ENCODE measurements around the gene ITGB4.

ITGB4 gene

DNA sequence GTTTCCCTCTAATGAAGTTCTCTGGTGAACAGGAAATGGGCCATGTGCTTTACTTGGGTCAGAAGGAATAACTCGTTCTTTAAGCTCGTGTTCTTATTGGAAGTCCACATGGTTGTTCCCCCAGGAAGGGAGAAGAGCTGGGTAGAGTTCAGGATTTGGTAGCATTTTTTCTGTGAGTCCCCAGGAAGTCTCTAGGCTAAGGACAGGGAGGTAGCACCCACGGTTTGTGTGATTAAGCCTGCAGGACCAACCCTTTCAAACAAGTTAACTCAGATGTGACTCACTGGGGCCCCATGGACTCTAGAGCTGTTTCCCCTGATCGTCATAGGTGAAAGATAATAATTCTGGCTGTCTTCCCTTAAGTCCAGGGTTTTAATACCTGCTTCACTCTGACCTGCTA lies 37.7 kb upstream of the ITGB4 start:
- TF ChIP-seq, protein P1, sequence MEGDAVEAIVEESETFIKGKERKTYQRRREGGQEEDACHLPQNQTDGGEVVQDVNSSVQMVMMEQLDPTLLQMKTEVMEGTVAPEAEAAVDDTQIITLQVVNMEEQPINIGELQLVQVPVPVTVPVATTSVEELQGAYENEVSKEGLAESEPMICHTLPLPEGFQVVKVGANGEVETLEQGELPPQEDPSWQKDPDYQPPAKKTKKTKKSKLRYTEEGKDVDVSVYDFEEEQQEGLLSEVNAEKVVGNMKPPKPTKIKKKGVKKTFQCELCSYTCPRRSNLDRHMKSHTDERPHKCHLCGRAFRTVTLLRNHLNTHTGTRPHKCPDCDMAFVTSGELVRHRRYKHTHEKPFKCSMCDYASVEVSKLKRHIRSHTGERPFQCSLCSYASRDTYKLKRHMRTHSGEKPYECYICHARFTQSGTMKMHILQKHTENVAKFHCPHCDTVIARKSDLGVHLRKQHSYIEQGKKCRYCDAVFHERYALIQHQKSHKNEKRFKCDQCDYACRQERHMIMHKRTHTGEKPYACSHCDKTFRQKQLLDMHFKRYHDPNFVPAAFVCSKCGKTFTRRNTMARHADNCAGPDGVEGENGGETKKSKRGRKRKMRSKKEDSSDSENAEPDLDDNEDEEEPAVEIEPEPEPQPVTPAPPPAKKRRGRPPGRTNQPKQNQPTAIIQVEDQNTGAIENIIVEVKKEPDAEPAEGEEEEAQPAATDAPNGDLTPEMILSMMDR (conservative IDR thresholded peaks at IDR 0.05; ENCODE audit: low read depth, low read length), result no peak
- peak; percentile 53 for DNase-seq (ENCODE audit: low read depth)
- H3K4me3 ChIP-seq (ENCODE audit: low read length), result no peak overlapping the region

DNA sequence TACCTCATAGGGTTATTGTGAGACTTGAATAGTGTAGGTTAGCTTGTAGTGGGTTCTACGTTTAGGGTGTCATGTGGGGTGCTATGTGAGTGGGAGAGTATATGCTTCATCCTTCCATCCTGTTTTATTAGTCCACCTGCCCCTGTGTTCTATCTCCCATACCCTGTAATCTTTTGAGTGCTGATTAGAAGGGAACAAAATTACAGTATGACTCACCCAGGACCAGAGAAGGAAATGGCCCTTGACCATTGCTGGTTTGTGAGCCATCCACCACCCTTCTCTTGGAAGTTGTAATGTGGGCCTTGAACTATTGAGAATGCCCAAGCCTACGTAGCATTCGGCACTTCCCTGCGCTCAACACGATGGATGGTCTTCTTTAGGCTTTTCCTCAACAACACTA lies 37.0 kb upstream of the ITGB4 start:
- H3K4me3 ChIP-seq (ENCODE audit: low read length), result no peak overlapping the region
- no peak for DNase-seq (ENCODE audit: low read depth)

DNA sequence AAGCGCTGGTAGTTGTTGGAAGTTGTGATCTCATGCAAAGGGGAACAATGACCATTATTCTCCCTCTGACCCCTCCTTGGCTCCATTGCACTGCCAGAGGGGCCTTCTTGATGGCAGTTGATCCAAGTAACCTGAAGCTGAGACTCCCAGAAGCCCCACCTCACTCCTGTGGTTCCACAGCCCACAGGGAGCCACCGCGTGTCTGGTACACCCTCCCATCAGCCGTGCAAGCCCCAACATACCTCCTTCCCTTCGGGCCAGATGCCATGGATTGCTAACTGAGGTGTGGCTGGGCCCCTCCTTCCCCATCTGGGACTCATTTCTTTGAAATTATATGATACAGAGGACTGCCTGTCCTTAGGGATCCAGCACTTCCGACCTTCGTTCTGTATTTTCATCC lies 36.3 kb upstream of the ITGB4 start:
- no peak overlapping the region for H3K4me3 ChIP-seq (ENCODE audit: low read length)
- TF ChIP-seq, protein P1 (conservative IDR thresholded peaks at IDR 0.05; ENCODE audit: low read depth, low read length), result no peak
- DNase-seq (ENCODE audit: low read depth), result peak; percentile 90

More for the DNA sequence above, 37.0 kb upstream of the ITGB4 start:
- TF ChIP-seq, protein P1 (conservative IDR thresholded peaks at IDR 0.05; ENCODE audit: low read depth, low read length), result no peak

DNA sequence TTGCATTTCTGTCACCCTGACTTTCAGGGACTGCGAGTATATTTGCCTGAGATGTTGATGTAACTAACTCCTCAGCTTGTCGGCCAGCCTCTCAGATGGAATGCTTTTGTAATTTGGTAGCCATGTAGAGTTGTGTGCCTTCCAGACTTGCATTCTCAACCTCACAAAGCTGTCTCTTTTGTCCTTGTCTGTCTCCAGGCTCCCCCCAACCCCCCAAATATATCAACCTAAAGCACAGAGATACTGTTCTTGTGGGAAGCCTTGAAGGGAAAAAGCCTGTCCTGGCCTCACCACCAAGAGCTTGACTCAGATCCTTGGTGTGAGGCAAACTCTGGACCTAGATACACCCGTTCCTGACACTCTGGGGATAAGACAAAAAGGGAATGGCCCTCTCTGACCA lies 35.8 kb upstream of the ITGB4 start:
- TF ChIP-seq, protein P1 (conservative IDR thresholded peaks at IDR 0.05; ENCODE audit: low read depth, low read length), result no peak
- no peak overlapping the region for H3K4me3 ChIP-seq (ENCODE audit: low read length)
- no peak for DNase-seq (ENCODE audit: low read depth)

DNA sequence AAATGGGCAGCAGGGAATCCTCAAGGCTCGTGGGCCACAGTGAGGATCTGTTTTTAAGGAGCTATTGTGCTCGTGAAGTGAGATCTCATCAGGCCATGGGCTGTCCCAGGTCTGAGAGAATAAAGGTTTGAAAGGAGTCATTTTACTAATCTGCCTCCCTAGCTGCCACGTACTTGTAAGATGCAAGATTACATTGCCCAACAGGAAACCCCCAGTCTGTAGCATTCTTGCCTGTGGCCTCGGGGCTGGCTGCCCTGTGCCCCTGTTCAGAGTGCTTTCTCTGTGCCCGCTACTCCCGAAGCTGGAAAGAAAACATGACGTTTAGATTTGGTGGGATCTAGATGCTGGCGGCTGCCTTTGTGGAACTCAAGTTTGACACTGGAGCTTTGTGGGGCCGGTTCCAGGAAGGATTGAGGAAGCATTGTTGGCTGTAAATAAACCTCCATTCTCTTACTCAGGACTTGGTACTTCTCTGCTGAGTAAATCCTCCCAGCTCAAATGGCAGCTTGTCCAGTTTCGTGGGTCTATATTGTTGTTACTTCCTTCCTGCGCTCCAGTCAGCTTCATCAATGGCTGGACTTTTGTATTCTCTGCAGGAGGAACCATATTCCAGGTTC lies 32.9 kb upstream of the ITGB4 start:
- DNase-seq (ENCODE audit: low read depth), result peak; percentile 86
- TF ChIP-seq, protein P1 (conservative IDR thresholded peaks at IDR 0.05; ENCODE audit: low read depth, low read length), result no peak
- H3K4me3 ChIP-seq (ENCODE audit: low read length), result no peak overlapping the region

DNA sequence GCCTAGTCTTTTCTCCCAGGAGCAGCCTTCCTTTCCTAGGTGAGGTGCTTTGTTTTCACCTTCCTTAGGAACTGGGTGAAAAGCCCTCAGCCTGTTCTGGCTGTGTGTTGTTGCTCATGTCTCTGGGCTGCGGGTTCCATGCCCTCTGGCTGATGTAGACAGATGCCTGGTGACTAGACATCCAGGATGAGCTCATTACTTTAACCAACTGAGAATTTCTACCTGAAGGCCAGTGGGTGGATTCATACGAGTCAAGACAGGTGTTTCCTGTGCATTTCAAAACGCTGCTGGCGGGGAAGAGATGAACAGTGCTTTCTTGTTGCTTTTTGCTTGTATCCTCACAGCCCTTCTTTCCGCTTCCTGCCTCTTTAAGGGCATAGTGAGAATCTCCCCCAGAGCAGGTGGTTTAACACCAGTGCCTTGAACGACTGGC lies 31.8 kb upstream of the ITGB4 start:
- DNase-seq (ENCODE audit: low read depth), result no peak
- no peak overlapping the region for H3K4me3 ChIP-seq (ENCODE audit: low read length)
- TF ChIP-seq, protein P1 (conservative IDR thresholded peaks at IDR 0.05; ENCODE audit: low read depth, low read length), result no peak

DNA sequence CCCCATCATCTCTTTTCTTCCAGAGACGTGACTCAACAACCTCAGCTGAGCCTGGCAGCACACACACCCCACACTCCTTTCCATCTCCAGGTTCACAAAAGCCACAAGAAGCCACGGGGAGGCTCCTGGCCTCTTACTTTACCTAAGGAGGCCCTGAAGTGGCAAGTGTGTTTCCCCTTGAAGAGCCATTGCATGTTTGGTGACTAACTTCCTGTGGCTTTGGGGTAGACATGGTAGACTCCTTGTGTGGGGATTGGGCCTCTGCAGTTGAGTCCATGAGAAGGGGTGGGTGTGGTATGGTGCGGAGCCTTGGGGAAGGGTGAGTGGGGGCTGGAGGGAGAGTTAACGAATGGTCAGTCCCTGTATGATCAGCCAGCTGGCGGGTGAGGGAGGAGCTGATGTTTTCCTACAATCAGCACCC lies 29.9 kb upstream of the ITGB4 start:
- no peak for DNase-seq (ENCODE audit: low read depth)
- TF ChIP-seq, protein P1 (conservative IDR thresholded peaks at IDR 0.05; ENCODE audit: low read depth, low read length), result no peak
- H3K4me3 ChIP-seq (ENCODE audit: low read length), result no peak overlapping the region
